HG03571 (cell line): ENCODE results near the gene EAF1.
"Not testable (repeated sequence)": the region's sequence is repeated elsewhere in the genome, so short reads cannot be mapped to it uniquely, and the experiment has no call there.

Experiments
- ATAC-seq: cut with Tn5 transposase; IDR thresholded peaks from one replicate; pipeline ENCODE4 v1.9.1; 2021; ENCODE audit not compliant: unreplicated experiment

EAF1 gene

GRCh38 chr3:15451216-15452113 lies 24.1 kb downstream of the EAF1 start:
- ATAC-seq, result no peak

DNA sequence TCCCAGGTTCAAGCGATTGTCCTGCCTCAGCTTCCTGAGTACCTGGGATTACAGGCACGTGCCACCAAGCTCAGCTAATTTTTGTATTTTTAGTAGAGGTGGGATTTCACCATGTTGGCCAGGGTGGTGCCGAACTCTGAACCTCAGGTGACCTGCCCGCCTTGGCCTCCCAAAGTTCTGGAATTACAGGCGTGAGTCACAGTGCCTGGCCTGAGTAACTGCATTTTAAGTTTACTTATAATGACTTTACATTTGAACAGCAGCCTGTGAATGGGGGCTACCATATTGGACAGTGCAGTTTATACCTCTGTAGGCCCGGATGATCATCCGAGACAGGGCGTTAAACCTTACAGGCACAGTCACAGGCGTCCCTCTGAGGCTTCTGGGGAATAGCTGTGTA lies 24.8 kb downstream of the EAF1 start:
- ATAC-seq, result no peak

DNA sequence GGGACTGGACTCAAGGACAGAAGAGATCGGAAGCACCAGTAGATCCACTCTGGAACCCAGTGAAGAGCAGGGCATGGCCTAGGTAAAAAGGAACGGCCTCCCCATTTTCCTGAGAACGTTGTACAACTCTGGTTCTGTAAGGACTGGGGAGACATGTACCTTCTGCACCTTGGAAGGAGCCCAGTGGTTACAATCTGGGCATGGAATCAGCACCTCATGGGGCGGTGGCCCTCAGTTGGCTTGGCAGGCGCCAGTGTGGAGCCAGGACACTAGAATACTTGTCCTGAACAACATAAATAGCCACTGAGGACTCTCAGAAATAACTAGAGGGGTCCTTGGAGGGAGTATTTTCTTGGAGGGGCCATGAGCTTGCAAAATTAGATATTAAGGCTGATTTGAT lies 25.6 kb downstream of the EAF1 start:
- ATAC-seq, result no peak

DNA sequence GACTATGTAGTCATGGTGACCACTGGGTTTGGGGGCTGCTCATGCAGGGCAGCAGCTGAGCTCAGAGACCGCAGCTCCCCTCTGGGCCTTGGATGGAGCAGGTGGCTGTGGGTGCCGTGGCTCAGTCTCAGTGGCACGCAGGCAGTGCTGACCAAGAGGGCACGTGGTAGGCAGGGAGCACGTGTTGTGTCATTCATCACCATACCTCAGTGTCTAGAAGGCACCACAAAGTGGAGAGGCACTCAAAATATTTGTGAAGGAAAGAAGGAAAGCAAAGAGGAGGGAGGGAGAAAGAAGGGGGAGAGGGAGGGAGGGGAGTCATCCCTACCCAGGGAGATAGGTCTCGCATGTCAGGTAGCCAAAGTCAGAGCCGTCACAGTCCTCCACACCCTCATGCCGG lies 26.1 kb downstream of the EAF1 start:
- ATAC-seq, result no peak

GRCh38 chr3:15453991-15454625 lies 26.7 kb downstream of the EAF1 start:
- no peak for ATAC-seq

DNA sequence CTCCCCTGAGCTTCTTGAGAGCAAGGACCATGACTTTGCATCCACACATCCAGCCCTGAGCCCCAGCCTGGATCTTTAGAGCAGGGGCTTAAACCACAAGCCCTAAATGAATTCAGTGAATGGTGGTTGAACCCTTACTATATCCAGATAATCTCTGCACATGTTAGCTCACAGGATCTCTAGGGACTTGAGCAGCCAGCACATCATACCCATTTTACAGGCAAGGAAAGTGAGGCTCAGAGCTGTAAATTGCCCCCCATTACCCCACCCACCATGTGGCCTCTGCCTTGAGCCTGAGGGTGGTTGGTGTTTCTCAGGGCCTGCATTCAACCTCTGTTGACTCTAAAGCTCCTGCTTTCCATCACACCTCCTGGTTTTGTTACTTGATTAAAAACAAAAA lies 27.6 kb downstream of the EAF1 start:
- no peak for ATAC-seq

- ATAC-seq, result no peak
These were observed 28.4 kb downstream of the EAF1 start for GRCh38 chr3:15455756-15456155.

DNA sequence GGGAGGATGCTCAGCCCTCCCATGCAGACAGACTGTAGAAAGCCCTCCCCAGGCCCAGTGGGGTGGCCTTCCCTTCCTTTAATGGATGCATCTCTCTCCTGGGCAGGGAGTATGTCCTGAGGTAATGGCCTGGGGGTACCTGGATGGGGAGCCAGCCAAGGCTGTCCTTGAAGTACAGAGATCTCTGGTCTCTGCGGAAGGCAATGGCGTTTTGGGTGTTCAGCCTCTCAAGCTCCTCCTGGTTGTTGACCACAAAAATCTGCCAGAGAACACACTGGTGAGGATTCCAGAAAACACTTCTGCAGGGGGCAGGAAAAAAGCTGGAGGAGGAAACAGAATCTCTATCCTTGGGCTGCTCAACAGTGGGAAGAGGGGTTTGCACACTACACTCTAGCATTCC lies 28.9 kb downstream of the EAF1 start:
- ATAC-seq, result no peak

- ATAC-seq, result not testable (repeated sequence)
These were observed 29.5 kb downstream of the EAF1 start for GRCh38 chr3:15456915-15457314.

DNA sequence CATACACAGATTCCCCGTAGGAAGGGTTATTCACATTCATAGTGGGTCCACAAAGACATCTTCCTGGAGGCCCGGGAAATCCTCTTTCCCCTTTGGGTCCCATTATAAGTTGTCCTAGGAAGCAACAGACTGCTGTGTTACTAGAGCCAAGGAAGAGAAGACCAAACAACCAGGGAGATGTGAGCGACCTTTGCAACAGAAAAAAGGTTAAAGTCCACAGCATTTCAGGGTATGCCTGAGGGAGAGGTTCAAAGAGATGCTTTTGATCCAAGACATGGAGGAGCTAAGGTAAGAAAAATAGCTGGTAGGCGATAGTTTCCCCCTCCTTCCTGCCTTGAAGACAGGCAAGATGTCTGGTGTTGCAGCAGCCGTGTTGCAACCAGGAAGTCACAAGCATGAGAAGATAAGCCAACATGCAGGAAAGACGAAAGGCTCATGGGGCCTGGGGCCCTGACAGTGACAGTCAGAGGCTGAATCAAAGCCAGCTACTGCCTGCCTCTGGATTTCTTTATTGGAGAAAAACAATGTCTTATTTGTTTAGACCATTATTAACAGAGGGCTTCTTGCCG lies 30.9 kb downstream of the EAF1 start:
- no peak for ATAC-seq

- no peak for ATAC-seq
These were observed 33.6 kb downstream of the EAF1 start for GRCh38 chr3:15460891-15461531.

DNA sequence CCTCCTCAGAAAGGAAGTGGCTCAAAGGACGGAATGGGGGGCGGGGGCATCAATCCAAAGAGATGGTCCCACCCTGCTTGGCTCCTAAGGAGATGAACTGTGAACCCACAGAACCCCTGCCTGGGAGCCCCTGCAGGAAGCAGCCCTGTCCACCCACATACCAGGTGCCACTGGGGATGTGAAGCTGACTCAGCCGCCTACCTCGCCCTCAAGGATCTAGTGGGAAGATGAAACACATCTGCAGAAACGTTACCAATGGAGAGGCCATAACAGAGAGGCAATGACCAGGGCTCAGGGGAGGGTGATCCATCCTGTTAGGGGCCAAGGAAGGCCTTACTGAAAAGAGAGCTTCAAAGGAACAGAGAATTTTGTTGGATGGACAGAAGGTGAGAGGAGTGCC lies 35.1 kb downstream of the EAF1 start:
- no peak for ATAC-seq

DNA sequence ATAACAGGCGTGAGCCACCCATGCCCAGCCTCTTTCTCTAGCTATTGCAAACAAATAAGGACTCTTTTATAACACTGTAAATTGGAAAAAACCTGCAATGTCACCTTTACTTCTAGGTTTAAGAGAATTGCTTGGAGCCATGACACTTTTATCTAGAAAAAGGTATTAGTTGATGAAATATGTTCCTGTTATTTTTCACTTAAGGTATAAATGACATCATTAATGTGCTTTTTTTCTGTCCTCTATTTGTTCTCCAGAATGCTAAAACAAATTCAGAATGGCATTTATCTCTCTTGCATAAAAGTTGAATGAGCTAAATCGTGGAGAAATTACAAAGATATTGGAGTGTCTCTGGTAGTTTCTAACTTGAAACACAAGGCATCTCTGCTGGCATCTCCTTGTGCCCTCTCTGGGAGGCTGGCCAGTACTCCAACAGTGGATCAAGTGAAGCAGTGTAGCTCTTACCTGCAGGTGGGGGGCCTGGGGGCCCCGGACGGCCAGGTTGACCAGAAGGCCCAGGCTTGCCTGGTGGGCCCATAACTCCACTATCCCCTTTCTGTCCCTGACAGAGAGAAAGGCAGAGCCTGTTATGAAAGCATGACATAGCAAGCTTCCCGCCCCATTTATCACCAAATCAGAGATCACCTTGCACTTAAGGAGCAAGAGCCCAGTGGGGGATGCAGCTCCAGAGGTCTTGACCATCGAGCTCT lies 38.6 kb downstream of the EAF1 start:
- no peak for ATAC-seq

DNA sequence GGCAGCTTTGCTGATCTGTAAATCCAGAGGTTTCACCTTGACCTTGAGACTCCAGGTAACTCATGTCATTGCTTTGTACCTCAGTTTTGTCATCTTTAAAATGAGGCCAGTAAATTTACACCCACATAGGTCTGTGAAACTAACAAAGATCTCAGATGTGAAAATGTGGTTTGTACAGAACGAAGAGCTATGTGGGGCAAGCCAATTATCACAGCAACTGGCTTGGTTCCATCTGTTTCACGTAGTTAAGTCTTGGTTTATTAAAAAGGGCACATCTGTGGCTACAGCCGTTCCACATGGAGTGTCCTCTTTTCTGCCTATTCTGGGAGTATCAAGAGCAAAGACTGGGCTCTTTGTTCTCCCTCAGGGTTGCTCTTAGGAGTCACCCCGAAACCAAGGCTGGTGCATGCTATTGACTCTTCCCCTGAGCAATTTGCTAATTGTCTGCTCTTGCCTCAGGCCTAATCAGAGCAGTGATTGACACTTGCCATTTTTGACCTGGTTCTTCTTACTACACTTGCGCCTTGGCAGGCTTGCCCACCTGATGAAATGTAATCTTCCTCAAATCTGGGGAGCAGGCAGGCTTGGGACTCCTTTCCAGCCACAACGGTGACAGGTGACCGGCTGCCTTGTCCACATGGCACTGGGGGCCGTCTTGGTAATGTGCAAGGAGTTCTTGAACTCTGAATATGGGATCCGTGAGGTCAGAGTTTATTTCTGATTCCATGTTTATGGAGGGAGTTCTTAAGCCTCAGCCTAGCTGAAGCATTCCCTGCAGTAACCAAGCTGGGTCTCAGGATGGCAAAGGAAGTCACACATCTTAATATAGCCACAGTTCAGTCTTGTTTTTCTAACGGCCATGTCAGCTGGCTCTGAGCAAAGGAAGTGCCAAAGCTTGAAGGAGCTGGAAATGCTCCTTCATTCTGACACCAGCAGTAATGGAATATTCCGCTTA lies 40.1 kb downstream of the EAF1 start:
- no peak for ATAC-seq

GRCh38 chr3:15470261-15470660 lies 42.9 kb downstream of the EAF1 start:
- no peak for ATAC-seq

GRCh38 chr3:15470849-15471248 lies 43.5 kb downstream of the EAF1 start:
- ATAC-seq, result no peak

GRCh38 chr3:15471861-15472260 lies 44.5 kb downstream of the EAF1 start:
- ATAC-seq, result no peak

DNA sequence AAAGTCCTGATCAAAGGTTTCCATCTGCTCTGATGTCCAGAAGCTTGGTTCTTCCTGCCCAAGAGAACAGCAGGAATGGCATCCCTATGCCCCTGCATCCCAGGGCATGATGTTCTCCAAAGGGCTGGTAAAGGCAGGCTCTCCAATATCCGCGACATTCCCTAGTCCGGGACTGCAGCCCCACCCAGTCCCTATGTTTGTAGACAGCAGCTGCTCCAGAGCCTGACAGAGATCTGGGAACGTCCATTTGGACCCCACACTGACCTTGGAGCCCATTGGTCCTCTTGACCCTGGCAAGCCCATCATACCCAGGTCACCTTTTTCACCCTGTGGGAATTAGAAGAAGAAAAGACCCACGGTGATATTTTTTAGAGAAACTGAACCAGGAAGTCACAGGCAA lies 47.8 kb downstream of the EAF1 start:
- no peak for ATAC-seq

GRCh38 chr3:15476378-15476777 lies 49.0 kb downstream of the EAF1 start:
- ATAC-seq, result no peak
